HEK293 (cell line): ENCODE results near the gene MBLAC2.

Experiments
- CTCF ChIA-PET: fragments of 350-600 bp; formaldehyde crosslinking; extraction: SDS; loops from one replicate; lab custom pipeline; 2021; ENCODE audit warnings: antibody characterized with exemption; lab: Yijun Ruan, JAX
- POLR2A ChIA-PET: fragments of 300-600 bp; formaldehyde crosslinking; extraction: SDS; loops from one replicate; lab custom pipeline; 2020; ENCODE audit warnings: antibody characterized with exemption, inconsistent platforms; lab: Yijun Ruan, JAX
- H3K27ac ChIP-seq: fragments of 200-500 bp; sonication (Bioruptor generic); 2 replicates; pipeline ENCODE4 v1.5.1; 2014; ENCODE audit warnings: low read depth, low read length, control low read depth, inconsistent platforms; ENCODE audit errors: extremely low read depth
- H3K36me3 ChIP-seq, 2 experiments: fragments of 200-500 bp in 1 of 2; sonication (Bioruptor generic) in 1 of 2; 1 replicate in 1 of 2; 2 replicates in 1 of 2; pipeline ENCODE4 v1.5.1; 2014 to 2017; ENCODE audit warnings: inconsistent platforms in 2 of 2, low read length in 2 of 2; ENCODE audit not compliant: control insufficient read depth in 2 of 2, insufficient read depth in 1 of 2
- H3K4me1 ChIP-seq: fragments of 200-500 bp; sonication (Bioruptor generic); 2 replicates; pipeline ENCODE4 v1.5.1; 2014; ENCODE audit warnings: mild to moderate bottlenecking, low read length, inconsistent platforms; ENCODE audit not compliant: control insufficient read depth, insufficient read depth
- H3K4me3 ChIP-seq: 2 replicates; pipeline ENCODE4 v1.5.1; 2011; ENCODE audit warnings: low read depth, mild to moderate bottlenecking, control low read depth, low read length, moderate library complexity
- H3K9me3 ChIP-seq: fragments of 200-500 bp; sonication (Bioruptor generic); 2 replicates; pipeline ENCODE4 v1.5.1; 2014; ENCODE audit warnings: low read depth, low read length, inconsistent platforms; ENCODE audit not compliant: control insufficient read depth, insufficient read depth
- SCRT2 ChIP-seq: fragments of 450-650 bp; formaldehyde crosslinking; IDR thresholded peaks from 2 replicates; pipeline ENCODE4 v1.5.1; 2016; ENCODE audit warnings: missing biosample characterization, missing genetic modification characterization
- SP7 ChIP-seq: fragments of 450-650 bp; formaldehyde crosslinking; IDR thresholded peaks from 2 replicates; pipeline ENCODE4 v1.5.1; 2016; ENCODE audit warnings: missing biosample characterization, missing genetic modification characterization
- ZBTB17 ChIP-seq: fragments of 450-650 bp; formaldehyde crosslinking; IDR thresholded peaks from 2 replicates; pipeline ENCODE4 v1.5.1; 2016; ENCODE audit warnings: missing biosample characterization, missing genetic modification characterization
- ZFP41 ChIP-seq: fragments of 450-650 bp; formaldehyde crosslinking; IDR thresholded peaks from 2 replicates; pipeline ENCODE4 v1.5.1; 2016; ENCODE audit warnings: missing biosample characterization, missing genetic modification characterization, borderline replicate concordance
- ZNF132 ChIP-seq: fragments of 450-650 bp; formaldehyde crosslinking; IDR thresholded peaks from 2 replicates; pipeline ENCODE4 v1.5.1; 2017; ENCODE audit warnings: missing biosample characterization, missing genetic modification characterization, borderline replicate concordance
- ZNF174 ChIP-seq: fragments of 450-650 bp; formaldehyde crosslinking; IDR thresholded peaks from 2 replicates; pipeline ENCODE4 v1.5.0; 2017; ENCODE audit warnings: missing biosample characterization, mild to moderate bottlenecking, missing genetic modification characterization
- ZNF202 ChIP-seq: fragments of 450-650 bp; formaldehyde crosslinking; IDR thresholded peaks from 2 replicates; pipeline ENCODE4 v1.5.1; 2016; ENCODE audit warnings: missing biosample characterization, missing genetic modification characterization, borderline replicate concordance
- ZNF311 ChIP-seq: fragments of 450-650 bp; formaldehyde crosslinking; IDR thresholded peaks from 2 replicates; pipeline ENCODE4 v1.5.1; 2017; ENCODE audit warnings: missing biosample characterization, missing genetic modification characterization, borderline replicate concordance
- ZNF366 ChIP-seq: fragments of 450-650 bp; formaldehyde crosslinking; conservative IDR thresholded peaks from 2 replicates; pipeline ENCODE4 v1.5.1; 2016; ENCODE audit warnings: missing biosample characterization, missing genetic modification characterization
- ZNF433 ChIP-seq: fragments of 450-650 bp; formaldehyde crosslinking; IDR thresholded peaks from 2 replicates; pipeline ENCODE4 v1.5.1; 2016; ENCODE audit warnings: missing biosample characterization, missing genetic modification characterization, low read depth
- ZNF501 ChIP-seq: fragments of 450-650 bp; formaldehyde crosslinking; IDR thresholded peaks from 2 replicates; pipeline ENCODE4 v1.5.1; 2016; ENCODE audit warnings: missing biosample characterization, missing genetic modification characterization
- ZNF626 ChIP-seq: fragments of 450-650 bp; sonication (Bioruptor Pico); formaldehyde crosslinking; IDR thresholded peaks from 2 replicates; pipeline ENCODE4 v1.5.1; 2018; ENCODE audit warnings: missing biosample characterization, missing genetic modification characterization, inconsistent platforms
- ZNF629 ChIP-seq: fragments of 450-650 bp; formaldehyde crosslinking; IDR thresholded peaks from 2 replicates; pipeline ENCODE4 v1.5.1; 2017; ENCODE audit warnings: missing biosample characterization, missing genetic modification characterization
- TF ChIP-seq, protein P1 (sequence below): fragments of 450-650 bp; formaldehyde crosslinking; IDR thresholded peaks from 2 replicates; pipeline ENCODE4 v1.5.1; 2017; ENCODE audit warnings: missing biosample characterization, missing genetic modification characterization
- TF ChIP-seq, protein P2 (sequence below): fragments of 450-650 bp; formaldehyde crosslinking; IDR thresholded peaks from 2 replicates; pipeline ENCODE4 v1.5.1; 2017; ENCODE audit warnings: missing biosample characterization, missing genetic modification characterization

Gene MBLAC2

DNA sequence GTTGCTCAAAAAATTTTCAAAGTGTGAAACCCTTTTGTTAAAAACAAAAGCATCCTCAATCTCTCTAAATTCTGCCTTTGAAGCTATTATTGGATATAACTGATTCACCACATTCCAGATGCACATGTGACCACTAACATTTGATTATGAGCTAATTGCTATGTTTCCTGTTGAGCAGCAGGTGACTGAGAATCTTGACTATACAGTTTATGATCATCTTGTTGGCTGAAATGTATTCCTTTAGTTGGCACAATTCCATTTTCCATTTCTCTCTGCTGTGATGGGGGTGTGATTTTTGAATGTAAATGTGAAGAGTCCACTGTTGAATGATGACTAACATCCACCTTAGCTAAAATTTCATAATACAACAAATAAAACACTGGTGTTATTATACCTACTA, 44.1 kb upstream of the MBLAC2 start:
- no peak overlapping the region for H3K4me3 ChIP-seq
- no peaks in the 10 kb centered on the region for H3K9me3 ChIP-seq
- ChIA-PET CTCF (interaction anchor here (0.5 to 1.7 kb wide), 4 partner anchors 11 to 852 kb away, joined by 3 to 5 read pairs (median 4); partner anchors contain the start of gene LYSMD3), POLR2A (interaction anchor here (0.6 kb wide), 1 partner anchor 8 kb away, joined by 4 read pairs; no protein-coding TSS in a partner anchor)
- no peak for TF ChIP-seq ZNF132 (tag by site-specific recombination)
- peak; percentile 56; the same call in 1 of the 2 replicates for TF ChIP-seq ZNF629 (tag by site-specific recombination)
- TF ChIP-seq ZFP41 (tag by site-specific recombination): no peak
- 0 out of 2 replicates have a peak, but pooled peaks have one; percentile 25 for TF ChIP-seq ZBTB17 (tag by site-specific recombination)
- TF ChIP-seq, protein P1, sequence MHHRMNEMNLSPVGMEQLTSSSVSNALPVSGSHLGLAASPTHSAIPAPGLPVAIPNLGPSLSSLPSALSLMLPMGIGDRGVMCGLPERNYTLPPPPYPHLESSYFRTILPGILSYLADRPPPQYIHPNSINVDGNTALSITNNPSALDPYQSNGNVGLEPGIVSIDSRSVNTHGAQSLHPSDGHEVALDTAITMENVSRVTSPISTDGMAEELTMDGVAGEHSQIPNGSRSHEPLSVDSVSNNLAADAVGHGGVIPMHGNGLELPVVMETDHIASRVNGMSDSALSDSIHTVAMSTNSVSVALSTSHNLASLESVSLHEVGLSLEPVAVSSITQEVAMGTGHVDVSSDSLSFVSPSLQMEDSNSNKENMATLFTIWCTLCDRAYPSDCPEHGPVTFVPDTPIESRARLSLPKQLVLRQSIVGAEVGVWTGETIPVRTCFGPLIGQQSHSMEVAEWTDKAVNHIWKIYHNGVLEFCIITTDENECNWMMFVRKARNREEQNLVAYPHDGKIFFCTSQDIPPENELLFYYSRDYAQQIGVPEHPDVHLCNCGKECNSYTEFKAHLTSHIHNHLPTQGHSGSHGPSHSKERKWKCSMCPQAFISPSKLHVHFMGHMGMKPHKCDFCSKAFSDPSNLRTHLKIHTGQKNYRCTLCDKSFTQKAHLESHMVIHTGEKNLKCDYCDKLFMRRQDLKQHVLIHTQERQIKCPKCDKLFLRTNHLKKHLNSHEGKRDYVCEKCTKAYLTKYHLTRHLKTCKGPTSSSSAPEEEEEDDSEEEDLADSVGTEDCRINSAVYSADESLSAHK (tag by site-specific recombination): no peak
- TF ChIP-seq SCRT2 (tag by site-specific recombination): peak; percentile 88
- TF ChIP-seq ZNF501 (tag by site-specific recombination): no peak
- TF ChIP-seq SP7 (tag by site-specific recombination): peak; percentile 86
- peak; percentile 53 for TF ChIP-seq ZNF366 (tag by site-specific recombination)
- TF ChIP-seq, protein P2, sequence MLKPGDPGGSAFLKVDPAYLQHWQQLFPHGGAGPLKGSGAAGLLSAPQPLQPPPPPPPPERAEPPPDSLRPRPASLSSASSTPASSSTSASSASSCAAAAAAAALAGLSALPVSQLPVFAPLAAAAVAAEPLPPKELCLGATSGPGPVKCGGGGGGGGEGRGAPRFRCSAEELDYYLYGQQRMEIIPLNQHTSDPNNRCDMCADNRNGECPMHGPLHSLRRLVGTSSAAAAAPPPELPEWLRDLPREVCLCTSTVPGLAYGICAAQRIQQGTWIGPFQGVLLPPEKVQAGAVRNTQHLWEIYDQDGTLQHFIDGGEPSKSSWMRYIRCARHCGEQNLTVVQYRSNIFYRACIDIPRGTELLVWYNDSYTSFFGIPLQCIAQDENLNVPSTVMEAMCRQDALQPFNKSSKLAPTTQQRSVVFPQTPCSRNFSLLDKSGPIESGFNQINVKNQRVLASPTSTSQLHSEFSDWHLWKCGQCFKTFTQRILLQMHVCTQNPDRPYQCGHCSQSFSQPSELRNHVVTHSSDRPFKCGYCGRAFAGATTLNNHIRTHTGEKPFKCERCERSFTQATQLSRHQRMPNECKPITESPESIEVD (tag by site-specific recombination): 0 out of 2 replicates have a peak, but pooled peaks have one; percentile 33
- H3K36me3 ChIP-seq: peaks cover 20 to 51% of the 10 kb centered on the region in 2 experiments
- peaks cover 5% of the 10 kb centered on the region for H3K4me1 ChIP-seq
- no peak overlapping the region for H3K27ac ChIP-seq

DNA sequence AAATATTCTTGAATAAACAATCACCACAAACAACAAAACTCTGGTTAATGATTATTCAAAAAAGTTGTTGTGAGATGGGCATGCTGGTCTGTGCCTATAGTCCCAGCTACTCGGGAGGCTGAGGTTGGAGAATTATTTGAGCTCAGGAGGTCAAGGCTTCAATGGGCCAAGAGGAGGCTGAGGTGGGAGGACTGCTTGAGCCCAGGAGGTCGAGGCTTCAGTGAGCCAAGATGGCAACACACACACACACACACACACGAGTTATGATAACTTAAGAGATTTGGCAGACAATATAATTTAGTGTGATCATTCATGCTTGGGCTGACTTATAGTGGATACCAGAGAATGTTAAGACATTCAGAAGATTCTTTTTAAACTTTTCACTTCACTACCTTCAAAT, 39.9 kb upstream of the MBLAC2 start:
- TF ChIP-seq ZNF433 (no peak), ZNF311 (tag by site-specific recombination) (no peak)
- TF ChIP-seq, all 188 proteins: peak for 0
- Histone ChIP-seq H3K4me3 (no peak overlapping the region), H3K9me3 (no peaks in the 10 kb centered on the region), H3K4me1 (peaks cover 5% of the 10 kb centered on the region), H3K27ac (no peak overlapping the region), H3K36me3 (peaks cover 6 to 17% of the 10 kb centered on the region in 2 experiments)
- ChIA-PET CTCF (interaction anchor here (0.7 kb wide), 2 partner anchors 29 to 75 kb away, joined by 3 to 4 read pairs; no protein-coding TSS in a partner anchor), POLR2A (no interaction called here)

DNA sequence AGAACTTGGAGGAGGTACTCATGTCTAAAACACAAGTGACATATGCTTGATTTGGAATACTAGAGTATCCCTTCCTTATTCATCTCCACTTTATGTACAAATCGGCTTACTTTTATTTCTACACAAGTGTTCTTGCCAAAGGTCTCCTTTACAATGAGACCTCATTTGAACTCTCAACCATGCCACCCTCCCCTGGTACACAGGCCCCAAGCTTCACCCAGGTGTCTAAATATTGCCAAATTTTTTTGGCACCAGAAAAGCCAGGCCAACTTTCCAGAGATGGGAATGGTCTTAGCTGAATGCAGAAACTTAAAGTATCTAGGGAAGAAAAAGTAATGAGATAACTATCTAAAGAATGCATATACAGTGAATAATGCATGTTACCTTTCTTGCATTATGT, 35.9 kb upstream of the MBLAC2 start:
- Histone ChIP-seq H3K4me3 (no peak overlapping the region), H3K9me3 (no peaks in the 10 kb centered on the region), H3K4me1 (no peaks in the 10 kb centered on the region), H3K27ac (no peak overlapping the region), H3K36me3 (peaks cover 0 to 4% of the 10 kb centered on the region in 2 experiments)
- ChIA-PET CTCF (interaction anchor here (0.9 to 1.0 kb wide), 2 partner anchors 20 to 36 kb away, joined by 3 to 4 read pairs; partner anchors contain the start of genes MBLAC2 and POLR3G), POLR2A (interaction anchor here (0.7 to 0.9 kb wide), 2 partner anchors 8 to 35 kb away, joined by 3 to 4 read pairs; partner anchors contain the start of gene POLR3G)
- no peak for TF ChIP-seq ZNF174
- no peak for TF ChIP-seq ZNF626 (tag by site-specific recombination)
- TF ChIP-seq ZNF202 (tag by site-specific recombination): no peak
